Duodenal mucosa (tissue), 2 donors: ENCODE measurements around the gene ATP5F1D.

ENCODE experiments used
- H3K27ac ChIP-seq: one replicate; pipeline ENCODE4 v1.7.0; 2013; ENCODE audit warnings: low read depth, low read length
- H3K27me3 ChIP-seq, 2 donors: one replicate each; pipeline ENCODE4 v1.7.0; 2013; ENCODE audit warnings: low read length in 2 of 2, control low read depth in 1 of 2; ENCODE audit not compliant: insufficient read depth in 2 of 2, control insufficient read depth in 1 of 2
- H3K36me3 ChIP-seq, 2 donors: one replicate each; pipeline ENCODE4 v1.7.0; 2013; ENCODE audit warnings: low read length in 2 of 2, control low read depth in 1 of 2; ENCODE audit not compliant: insufficient read depth in 2 of 2, control insufficient read depth in 1 of 2
- H3K4me1 ChIP-seq, 2 donors: one replicate each; pipeline ENCODE4 v1.7.0; 2013; ENCODE audit warnings: low read length in 2 of 2, control low read depth in 1 of 2; ENCODE audit not compliant: insufficient read depth in 2 of 2, control insufficient read depth in 1 of 2
- H3K4me3 ChIP-seq, 2 donors: one replicate each; pipeline ENCODE4 v1.7.0; 2013; ENCODE audit warnings: low read length in 2 of 2, low read depth in 1 of 2
- H3K9ac ChIP-seq, 2 donors: one replicate each; pipeline ENCODE4 v1.7.0; 2013; ENCODE audit warnings: low read length in 2 of 2, low read depth in 1 of 2
- H3K9me3 ChIP-seq, 2 donors: one replicate each; pipeline ENCODE4 v1.7.0; 2013; ENCODE audit warnings: low read length in 2 of 2, control low read depth in 1 of 2; ENCODE audit not compliant: control insufficient read depth in 1 of 2

Gene ATP5F1D

GRCh38 chr19:1213391-1214286 lies 27.9 kb upstream of the ATP5F1D start:
- H3K9me3 ChIP-seq = no peaks in the 10 kb centered on the region
- H3K9ac ChIP-seq = peak overlapping the region; percentile 20 to 30
- peak overlapping the region; percentile 78 for H3K27ac ChIP-seq
- H3K27me3 ChIP-seq = no peaks in the 10 kb centered on the region
- H3K36me3 ChIP-seq = peaks cover 5 to 26% of the 10 kb centered on the region in 2 donors
- peaks cover 26 to 39% of the 10 kb centered on the region in 2 donors for H3K4me1 ChIP-seq
- H3K4me3 ChIP-seq = peak overlapping the region; percentile 1 to 37

DNA sequence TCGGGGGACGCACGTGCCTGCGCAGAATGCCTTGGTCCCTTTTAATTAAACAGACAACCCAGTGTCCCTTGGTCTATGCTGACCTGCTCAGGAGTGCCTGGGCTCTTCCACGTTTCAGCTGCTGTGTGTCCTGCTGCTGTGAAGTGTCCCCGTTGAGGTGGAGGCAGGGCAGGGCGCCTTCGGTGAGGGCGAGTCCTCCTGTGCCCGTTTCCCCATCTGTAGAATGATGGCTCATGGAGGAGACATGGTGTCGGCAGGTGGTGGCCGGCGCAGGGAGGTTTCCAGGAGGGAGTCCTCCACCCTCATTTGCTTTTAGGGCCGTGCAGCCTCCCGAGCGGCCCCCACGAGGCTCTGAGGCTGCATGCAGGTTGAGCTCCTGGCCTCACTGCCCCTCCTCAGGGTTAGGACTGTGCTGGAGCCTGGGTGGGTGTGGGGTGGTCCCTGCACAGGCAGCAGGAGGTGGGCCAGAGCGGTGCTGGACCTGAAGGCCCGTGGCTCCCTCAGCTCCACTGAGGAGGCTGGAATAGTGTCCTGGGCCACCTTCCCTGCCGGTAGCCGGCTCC lies 27.2 kb upstream of the ATP5F1D start:
- no peaks in the 10 kb centered on the region for H3K9me3 ChIP-seq
- peak overlapping the region; percentile 9 to 17 for H3K9ac ChIP-seq
- H3K27me3 ChIP-seq = no peaks in the 10 kb centered on the region
- H3K27ac ChIP-seq = peak overlapping the region; percentile 67
- H3K36me3 ChIP-seq = peaks cover 5 to 27% of the 10 kb centered on the region in 2 donors
- H3K4me1 ChIP-seq = peaks cover 26 to 39% of the 10 kb centered on the region in 2 donors
- H3K4me3 ChIP-seq = peak overlapping the region; percentile 1 to 37

GRCh38 chr19:1214862-1215731 lies 26.5 kb upstream of the ATP5F1D start:
- Histone ChIP-seq H3K4me1 (peaks cover 20 to 32% of the 10 kb centered on the region in 2 donors), H3K9me3 (no peaks in the 10 kb centered on the region), H3K27me3 (no peaks in the 10 kb centered on the region), H3K27ac (no peak overlapping the region), H3K36me3 (peaks cover 5 to 26% of the 10 kb centered on the region in 2 donors), H3K9ac (no peak overlapping the region), H3K4me3 (no peak overlapping the region)

GRCh38 chr19:1216756-1217155 lies 24.8 kb upstream of the ATP5F1D start:
- Histone ChIP-seq H3K27ac (no peak overlapping the region), H3K4me3 (no peak overlapping the region), H3K27me3 (no peaks in the 10 kb centered on the region), H3K4me1 (peaks cover 20 to 30% of the 10 kb centered on the region in 2 donors), H3K9me3 (no peaks in the 10 kb centered on the region), H3K9ac (no peak overlapping the region), H3K36me3 (peaks cover 11 to 35% of the 10 kb centered on the region in 2 donors)

GRCh38 chr19:1217366-1217765 lies 24.2 kb upstream of the ATP5F1D start:
- Histone ChIP-seq H3K27ac (no peak overlapping the region), H3K36me3 (peaks cover 11 to 41% of the 10 kb centered on the region in 2 donors), H3K27me3 (no peaks in the 10 kb centered on the region), H3K4me1 (peaks cover 17 to 30% of the 10 kb centered on the region in 2 donors), H3K4me3 (no peak overlapping the region), H3K9me3 (no peaks in the 10 kb centered on the region), H3K9ac (no peak overlapping the region)

- Histone ChIP-seq H3K27me3 (no peaks in the 10 kb centered on the region), H3K9ac (no peak overlapping the region), H3K4me1 (peaks cover 8 to 21% of the 10 kb centered on the region in 2 donors), H3K9me3 (no peaks in the 10 kb centered on the region), H3K36me3 (peaks cover 11 to 49% of the 10 kb centered on the region in 2 donors), H3K4me3 (no peak overlapping the region), H3K27ac (peak overlapping the region; percentile 51)
Measured at GRCh38 chr19:1218751-1219567, 22.6 kb upstream of the ATP5F1D start.

DNA sequence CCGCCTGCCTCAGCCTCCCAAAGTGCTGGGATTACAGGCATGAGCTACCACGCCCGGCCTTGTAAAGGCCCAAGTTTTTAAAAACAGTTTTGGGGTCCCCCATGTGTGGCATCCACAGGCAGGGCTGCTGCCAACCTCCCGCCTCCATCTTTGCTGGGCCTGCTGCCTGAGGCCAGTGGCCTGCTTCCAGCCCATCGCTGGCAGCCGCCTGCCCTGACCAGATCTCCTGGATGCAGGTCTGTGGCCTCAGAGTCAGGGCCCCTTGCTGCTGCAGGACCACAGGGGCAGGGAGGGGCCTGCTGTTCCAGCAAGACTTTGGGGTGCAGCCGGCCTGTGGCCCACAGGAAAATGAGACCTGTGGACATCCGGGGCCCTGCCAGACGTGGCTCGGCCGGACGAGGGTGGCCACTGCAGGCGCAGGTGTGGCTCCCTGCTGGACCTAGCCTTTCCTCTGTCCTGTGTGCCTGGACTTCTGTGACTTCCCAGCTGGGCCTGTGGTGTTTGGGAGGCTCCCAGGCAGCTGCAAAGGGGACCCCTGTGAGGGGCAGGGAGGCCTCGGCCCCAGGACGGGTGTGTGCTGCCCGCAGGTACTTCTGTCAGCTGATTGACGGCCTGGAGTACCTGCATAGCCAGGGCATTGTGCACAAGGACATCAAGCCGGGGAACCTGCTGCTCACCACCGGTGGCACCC lies 21.6 kb upstream of the ATP5F1D start:
- H3K27ac ChIP-seq = no peak overlapping the region
- no peak overlapping the region for H3K9ac ChIP-seq
- no peaks in the 10 kb centered on the region for H3K27me3 ChIP-seq
- no peaks in the 10 kb centered on the region for H3K9me3 ChIP-seq
- H3K4me3 ChIP-seq = no peak overlapping the region
- peaks cover 0 to 11% of the 10 kb centered on the region in 2 donors for H3K4me1 ChIP-seq
- H3K36me3 ChIP-seq = peaks cover 11 to 54% of the 10 kb centered on the region in 2 donors

DNA sequence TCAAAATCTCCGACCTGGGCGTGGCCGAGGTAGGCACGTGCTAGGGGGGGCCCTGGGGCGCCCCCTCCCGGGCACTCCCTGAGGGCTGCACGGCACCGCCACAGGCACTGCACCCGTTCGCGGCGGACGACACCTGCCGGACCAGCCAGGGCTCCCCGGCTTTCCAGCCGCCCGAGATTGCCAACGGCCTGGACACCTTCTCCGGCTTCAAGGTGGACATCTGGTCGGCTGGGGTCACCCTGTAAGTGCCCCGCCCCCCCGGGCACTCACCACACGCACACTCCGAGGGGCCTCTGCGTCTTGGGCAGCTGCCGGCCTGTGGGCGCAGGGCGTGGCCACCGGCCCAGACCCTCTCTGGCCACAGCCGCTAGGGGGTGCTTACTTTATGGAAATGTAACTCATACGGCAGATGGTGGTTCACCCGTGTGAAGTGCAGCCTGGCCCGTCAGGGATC lies 21.0 kb upstream of the ATP5F1D start:
- peaks cover 0 to 5% of the 10 kb centered on the region in 2 donors for H3K4me1 ChIP-seq
- H3K9me3 ChIP-seq = no peaks in the 10 kb centered on the region
- H3K27ac ChIP-seq = no peak overlapping the region
- no peak overlapping the region for H3K4me3 ChIP-seq
- no peaks in the 10 kb centered on the region for H3K27me3 ChIP-seq
- H3K36me3 ChIP-seq = peaks cover 11 to 57% of the 10 kb centered on the region in 2 donors
- no peak overlapping the region for H3K9ac ChIP-seq
